HG02763 (cell line): ENCODE measurements around the gene SNRPD2.
"Not testable (repeated sequence)": the region's sequence is repeated elsewhere in the genome, so short reads cannot be mapped to it uniquely, and the experiment has no call there.

Experiments
- ATAC-seq: cut with Tn5 transposase; IDR thresholded peaks from one replicate; pipeline ENCODE4 v1.9.1; 2021; ENCODE audit warnings: mild to moderate bottlenecking, moderate library complexity; ENCODE audit not compliant: unreplicated experiment

The SNRPD2 gene

GRCh38 chr19:45705115-45705514 is 13.4 kb upstream of the SNRPD2 start:
- ATAC-seq = no peak

- no peak for ATAC-seq
Observed at GRCh38 chr19:45701676-45702075, 9.9 kb upstream of the SNRPD2 start.

GRCh38 chr19:45693106-45693788 is 1.5 kb upstream of the SNRPD2 start:
- ATAC-seq = no peak

GRCh38 chr19:45692187-45693105 is 693 bp upstream of the SNRPD2 start, which contains the start of gene QPCTL:
Gene QPCTL (plus strand): TSS chr19:45692666. CDS start chr19:45692704, 38 bp downstream.
- ATAC-seq = peak; percentile 82

GRCh38 chr19:45687599-45687998 is 4.2 kb downstream of the SNRPD2 start:
- no peak for ATAC-seq

GRCh38 chr19:45685045-45685444 is 6.7 kb downstream of the SNRPD2 start:
- not testable (repeated sequence) for ATAC-seq

- no peak for ATAC-seq
Observed at GRCh38 chr19:45682908-45683307, 8.8 kb downstream of the SNRPD2 start.

GRCh38 chr19:45682117-45682516 is 9.6 kb downstream of the SNRPD2 start:
- no peak for ATAC-seq

GRCh38 chr19:45681391-45682015 is 10.2 kb downstream of the SNRPD2 start:
- peak; percentile 72 for ATAC-seq

GRCh38 chr19:45677351-45678230 is 14.2 kb downstream of the SNRPD2 start:
- ATAC-seq = peak; percentile 38

- no peak for ATAC-seq
Observed at GRCh38 chr19:45676851-45677263, 14.9 kb downstream of the SNRPD2 start.

GRCh38 chr19:45674946-45675345 is 16.8 kb downstream of the SNRPD2 start:
- no peak for ATAC-seq

- ATAC-seq = peak; percentile 44
Observed at GRCh38 chr19:45670670-45671453, 20.9 kb downstream of the SNRPD2 start.

- ATAC-seq = no peak
Observed at GRCh38 chr19:45668342-45668871, 23.3 kb downstream of the SNRPD2 start.

GRCh38 chr19:45667620-45668341 is 24.0 kb downstream of the SNRPD2 start, which contains the start of gene GIPR:
Gene GIPR (plus strand): TSS chr19:45668221. CDS start chr19:45669521, 1,300 bp downstream.
- no peak for ATAC-seq

- no peak for ATAC-seq
Observed at GRCh38 chr19:45664575-45664974, 27.2 kb downstream of the SNRPD2 start.

GRCh38 chr19:45663800-45664199 is 28.0 kb downstream of the SNRPD2 start:
- no peak for ATAC-seq

GRCh38 chr19:45660636-45661035 is 31.1 kb downstream of the SNRPD2 start:
- no peak for ATAC-seq
